GM19351 (cell line): ENCODE measurements around the gene C16orf89.
"Not testable (repeated sequence)": the region's sequence is repeated elsewhere in the genome, so short reads cannot be mapped to it uniquely, and the experiment has no call there.

Experiments
- ATAC-seq: cut with Tn5 transposase; IDR thresholded peaks from one replicate; pipeline ENCODE4 v1.9.1; 2021; ENCODE audit warnings: mild to moderate bottlenecking, moderate library complexity; ENCODE audit not compliant: unreplicated experiment

C16orf89 gene

DNA sequence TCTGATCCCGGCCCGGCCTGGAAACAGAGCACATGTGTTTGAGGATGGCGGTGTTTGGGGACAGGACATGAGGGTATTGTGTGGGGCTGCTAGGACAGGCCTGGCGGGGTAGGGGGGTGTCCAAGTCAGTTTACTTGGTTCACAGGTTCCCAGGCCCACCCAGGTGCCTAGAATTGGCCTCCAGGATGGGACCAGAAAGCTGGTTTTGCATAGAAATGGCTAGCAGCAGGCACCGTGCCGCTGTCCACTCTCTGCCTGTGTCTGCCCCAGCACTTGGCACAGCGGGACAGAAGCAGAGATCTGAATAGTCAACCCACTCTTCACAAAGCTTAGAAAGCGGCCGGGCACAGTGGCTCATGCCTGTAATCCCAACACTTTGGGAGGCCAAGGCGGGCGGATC, 20.0 kb upstream of the C16orf89 start:
- not testable (repeated sequence) for ATAC-seq

DNA sequence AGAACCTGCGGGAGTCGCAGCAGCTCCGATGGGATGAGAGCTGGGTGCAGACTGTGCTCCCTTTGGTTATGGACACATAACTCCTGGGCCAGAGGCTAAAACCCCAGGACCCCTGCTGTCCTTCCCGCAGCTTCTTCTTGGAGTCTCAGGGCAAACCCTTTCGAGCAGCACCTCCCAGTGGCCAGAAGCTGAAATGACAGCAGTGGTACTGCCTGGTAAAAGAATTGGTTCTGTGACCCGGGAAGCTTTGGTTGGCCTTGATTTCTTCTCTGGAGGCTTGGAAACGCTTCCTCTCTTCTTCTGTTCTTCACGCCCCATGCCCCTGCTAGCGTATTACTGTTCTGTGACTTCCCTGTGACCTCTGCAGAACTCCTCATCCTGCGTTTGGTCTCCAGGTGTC, 19.0 kb upstream of the C16orf89 start:
- ATAC-seq = not testable (repeated sequence)

DNA sequence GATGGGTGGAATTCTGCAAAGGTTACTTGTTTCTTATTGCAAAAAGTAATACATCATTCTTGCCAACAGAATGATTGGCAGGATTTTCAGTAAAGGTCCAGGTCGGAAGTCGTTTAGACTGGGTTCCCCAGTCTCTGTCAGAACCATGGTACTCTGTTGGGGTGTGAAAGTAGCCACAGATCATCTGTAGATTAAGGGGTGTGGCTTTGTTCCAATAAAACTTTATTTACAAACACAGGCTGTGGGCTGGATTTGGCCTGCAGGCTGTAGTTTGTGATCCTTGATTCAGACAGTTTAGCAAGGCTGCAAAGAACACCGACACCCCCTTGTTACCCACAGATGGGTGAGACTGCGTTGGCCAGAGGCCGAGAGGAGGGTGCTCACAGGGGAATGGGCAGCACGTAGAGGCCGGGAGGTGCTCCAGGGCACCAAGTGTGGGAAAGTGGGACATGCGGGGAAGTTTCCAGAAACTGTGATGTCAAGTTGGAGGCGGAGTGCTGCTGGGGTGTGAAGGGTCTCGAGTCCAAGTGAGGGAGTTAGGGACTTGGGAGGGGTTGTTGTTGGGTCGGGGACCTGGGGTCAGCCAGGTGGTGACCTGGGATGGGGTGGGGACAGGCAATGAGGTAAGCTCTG, 18.5 kb upstream of the C16orf89 start:
- ATAC-seq = not testable (repeated sequence)

DNA sequence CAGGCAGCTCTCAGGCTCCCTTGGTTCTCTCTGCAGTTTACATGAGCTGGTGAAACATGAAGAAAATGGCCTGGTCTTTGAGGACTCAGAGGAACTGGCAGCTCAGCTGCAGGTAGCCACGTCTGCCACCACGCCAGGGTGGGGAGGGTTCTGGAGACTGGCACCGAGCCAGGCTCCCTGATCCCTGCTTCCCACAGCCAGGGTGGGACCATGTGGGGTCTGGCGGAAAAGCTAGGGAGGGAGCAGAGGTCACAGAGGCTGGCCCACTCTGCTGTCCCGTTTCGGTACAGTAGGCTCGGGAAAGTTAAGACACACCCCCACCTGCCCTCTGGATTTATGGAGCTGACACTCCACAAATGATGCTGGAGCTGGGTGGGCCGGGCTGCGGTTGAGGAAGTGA, 17.9 kb upstream of the C16orf89 start:
- not testable (repeated sequence) for ATAC-seq

DNA sequence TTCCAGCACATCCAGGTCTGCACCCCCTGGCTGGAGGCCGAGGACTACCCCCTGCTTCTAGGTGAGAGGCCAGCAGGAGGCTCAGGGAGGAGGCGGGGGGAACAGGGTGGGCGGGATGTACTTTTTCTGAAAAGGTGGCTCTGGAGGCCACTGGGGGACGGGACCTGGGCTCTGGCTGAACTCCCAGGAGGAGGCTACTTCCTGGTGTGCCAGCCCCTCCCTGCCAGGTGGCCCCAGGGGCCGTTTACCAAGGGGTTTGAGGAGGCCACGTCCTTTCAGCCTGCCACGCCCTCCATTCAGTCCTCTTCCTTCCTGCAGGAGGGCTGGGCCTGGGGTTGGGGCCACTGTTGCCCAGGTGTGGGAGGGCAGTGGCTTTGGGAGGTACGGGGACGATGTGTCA, 15.2 kb upstream of the C16orf89 start:
- not testable (repeated sequence) for ATAC-seq

DNA sequence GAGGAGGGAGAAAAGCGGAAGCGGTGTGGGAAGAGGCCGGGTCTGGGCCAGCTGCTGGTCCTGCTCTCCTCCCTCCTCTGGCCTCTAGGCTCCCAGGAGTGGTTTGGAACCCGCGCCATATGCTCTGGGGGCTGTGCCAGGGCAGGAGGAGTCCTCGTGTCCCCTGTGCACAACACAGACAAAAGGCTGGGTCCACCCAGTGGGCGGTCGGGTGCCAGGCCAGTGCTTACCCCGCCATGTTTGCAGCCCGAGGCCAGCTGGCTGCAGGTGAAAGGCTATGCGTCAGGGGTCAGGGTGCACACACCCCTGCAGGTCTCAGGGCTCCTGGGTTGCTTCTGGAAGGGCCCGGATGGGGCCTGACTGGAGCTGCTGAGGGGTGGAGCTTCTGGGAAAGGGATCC, 14.7 kb upstream of the C16orf89 start:
- ATAC-seq = not testable (repeated sequence)

DNA sequence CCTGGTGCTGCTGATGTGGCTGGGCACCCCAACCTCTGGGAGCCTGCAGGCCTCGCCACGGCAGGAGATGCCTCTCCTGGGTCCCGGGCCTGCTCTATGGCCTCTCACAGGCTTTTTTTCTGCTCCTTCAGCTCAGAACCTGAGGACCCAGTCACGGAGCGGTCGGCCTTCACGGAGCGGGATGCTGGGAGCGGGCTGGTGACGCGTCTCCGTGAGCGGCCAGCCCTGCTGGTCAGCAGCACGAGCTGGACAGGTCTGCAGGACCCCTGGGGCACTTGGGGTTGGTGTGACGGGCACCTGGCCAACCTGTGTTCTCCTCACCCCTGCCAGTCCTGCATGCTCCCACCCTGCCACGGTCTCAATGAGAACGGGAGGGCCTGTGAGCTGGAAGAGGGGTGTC, 12.9 kb upstream of the C16orf89 start:
- no peak for ATAC-seq

DNA sequence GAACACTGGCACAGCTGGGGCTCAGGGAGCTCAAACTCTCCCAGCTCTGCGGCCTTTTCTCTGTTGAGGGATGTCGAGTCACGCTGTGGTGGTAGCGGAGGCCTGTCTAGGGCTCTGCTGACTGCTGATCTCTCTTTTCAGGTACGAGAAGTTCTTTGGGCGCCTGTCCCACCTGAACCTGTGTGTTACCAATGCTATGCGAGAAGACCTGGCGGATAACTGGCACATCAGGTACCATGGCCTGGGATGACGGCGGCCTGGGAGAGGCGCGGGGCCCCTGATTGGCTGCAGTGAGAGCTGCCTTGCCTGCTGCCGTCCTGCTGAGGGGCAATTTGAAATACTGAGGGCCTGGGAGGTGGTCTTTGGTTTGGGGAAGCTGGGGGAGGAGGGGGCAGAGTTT, 11.5 kb upstream of the C16orf89 start:
- ATAC-seq = no peak

DNA sequence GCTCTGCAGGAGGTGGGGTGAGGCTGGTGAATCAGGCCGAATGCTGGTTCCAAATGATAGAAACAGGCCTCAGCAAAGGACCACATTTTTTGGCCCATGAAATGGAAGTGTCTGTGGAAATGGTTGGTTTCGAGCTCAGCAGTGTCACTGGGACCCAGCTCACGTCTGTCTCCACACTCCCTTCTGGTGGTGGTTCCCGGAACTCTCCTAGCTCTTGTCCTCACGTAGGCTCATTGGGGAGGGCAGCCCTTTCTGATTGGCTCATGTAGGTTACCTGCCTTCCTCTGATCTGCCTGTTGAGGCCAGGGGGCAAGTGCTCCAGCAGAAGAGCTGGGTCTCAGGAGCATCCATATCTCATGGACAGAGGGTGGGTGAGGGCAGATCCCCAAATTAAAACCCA, 9.9 kb upstream of the C16orf89 start:
- ATAC-seq = no peak

DNA sequence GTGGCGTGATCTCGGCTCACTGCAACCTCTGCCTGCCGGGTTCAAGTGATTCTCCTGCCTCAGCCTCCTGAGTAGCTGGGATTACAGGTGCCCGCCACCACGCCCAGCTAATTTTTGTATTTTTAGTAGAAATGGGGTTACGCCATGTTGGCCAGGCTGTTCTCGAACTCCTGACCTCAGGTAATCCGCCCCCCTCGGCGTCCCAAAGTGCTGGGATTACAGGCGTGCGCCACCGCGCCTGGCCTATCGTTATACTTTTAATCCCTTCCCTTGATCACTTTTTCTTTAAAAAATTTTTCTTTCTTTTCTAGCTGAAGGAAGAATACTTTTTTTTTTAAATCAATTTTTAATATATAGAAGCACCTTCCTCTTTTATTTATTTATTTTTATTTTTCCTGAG, 8.0 kb upstream of the C16orf89 start:
- ATAC-seq = not testable (repeated sequence)

DNA sequence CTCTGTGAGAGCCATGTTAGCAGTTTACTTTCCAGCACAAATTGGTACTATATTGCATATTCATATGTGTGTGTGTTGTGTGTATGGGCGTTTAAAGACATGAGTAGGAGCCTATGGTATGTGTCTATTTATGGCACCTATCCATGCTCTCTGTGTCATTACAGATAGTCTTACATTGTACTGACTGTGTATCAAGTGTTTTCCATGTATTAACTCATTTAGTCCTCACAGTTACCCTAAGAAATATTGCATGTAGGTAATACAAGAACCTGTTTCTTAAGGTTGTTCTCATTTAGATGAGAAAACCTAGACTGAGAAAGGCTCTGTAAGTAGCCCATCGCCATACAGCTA, 7.5 kb upstream of the C16orf89 start:
- ATAC-seq = no peak

DNA sequence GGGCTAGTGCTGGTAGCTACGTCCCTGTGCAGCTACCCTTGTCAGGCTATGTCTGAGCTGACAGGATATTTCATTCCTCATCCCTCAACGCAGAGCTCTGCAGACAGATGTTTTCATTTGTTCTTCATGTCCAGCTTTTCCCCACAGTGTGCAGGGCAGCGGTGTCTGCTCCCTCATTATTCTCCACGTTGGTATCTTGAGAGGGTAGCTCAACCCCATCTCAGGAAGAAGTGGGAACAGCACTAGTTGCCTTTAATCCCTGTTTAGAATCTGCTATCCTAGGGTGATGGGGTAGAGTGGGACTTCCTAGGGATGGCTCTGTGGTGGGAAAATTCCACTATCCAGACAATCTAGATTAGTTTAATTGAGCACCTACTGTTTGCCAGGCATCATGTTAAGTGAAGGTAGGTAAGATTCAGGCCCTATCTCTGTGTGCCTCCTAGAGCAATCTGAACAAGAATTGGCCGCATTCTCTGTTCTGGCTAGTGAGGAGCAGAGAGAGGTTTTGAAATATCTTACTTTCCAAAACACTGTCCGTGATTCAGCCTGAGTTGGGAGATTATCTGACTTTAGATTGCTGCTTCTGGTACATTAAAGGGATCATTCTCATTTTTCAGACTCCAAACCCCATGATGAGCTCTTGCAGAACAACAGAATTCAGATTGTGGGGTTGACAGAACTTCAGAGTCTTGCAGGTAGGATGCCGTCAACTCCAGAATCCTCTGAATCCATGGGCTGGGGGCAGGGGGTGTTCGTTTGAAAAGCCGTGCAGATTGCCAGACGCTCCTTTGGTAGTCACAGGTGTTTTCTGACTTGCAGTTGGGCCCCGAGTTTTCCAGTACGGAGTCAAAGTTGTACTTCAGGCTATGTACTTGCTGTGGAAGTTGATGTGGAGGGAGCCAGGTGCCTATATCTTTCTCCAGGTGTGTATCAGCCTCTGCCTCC, 6.8 kb upstream of the C16orf89 start:
- no peak for ATAC-seq

DNA sequence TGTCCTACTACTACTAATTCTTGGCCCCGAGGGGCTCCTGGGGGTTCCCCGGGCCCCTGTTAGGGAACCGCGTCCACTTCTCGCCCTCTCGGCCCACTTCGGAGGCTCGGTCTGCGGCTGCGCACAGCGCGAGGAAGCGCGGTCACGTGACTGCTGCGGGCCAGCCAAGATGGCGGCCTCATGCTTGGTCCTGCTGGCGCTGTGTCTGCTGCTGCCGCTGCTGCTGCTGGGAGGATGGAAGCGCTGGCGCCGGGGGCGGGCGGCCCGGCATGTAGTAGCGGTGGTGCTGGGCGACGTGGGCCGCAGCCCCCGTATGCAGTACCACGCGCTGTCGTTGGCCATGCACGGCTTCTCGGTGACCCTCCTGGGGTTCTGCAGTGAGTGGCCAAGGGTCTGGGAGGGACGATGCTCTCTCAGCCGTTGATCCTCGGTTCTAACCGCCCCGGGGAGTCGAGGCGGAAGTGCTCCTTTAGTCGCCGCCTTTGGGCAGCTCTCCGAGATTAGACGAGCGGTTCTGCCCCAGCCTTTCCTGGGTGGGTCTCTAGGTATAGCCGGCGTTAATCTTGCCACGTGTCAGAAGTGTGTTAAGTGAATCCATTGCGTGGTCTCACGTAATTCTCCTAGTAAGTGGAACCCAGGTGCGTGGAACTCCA, 6.1 kb upstream of the C16orf89 start, which contains the start of gene ALG1:
Gene ALG1 (plus strand): TSS at position 163 of the 653 bp plus-strand sequence. CDS start 7 bp downstream, at position 170.
- ATAC-seq = peak; percentile 78

DNA sequence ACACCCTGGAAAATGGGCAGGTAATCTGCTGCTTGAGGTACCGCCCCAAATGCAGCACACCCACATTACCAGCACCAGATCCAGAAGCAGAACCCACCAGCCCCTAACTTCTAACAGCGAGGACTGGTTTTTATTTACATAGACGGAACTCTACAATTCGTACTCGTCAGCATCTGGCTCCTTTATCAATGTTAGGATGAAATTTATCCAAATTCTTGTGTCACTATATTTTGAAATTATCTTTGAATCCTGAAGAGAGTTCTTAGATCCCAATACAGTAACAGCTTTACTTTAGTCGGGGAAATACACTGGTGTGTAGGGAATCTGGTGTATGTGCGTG, 5.6 kb upstream of the C16orf89 start:
- ATAC-seq = no peak

DNA sequence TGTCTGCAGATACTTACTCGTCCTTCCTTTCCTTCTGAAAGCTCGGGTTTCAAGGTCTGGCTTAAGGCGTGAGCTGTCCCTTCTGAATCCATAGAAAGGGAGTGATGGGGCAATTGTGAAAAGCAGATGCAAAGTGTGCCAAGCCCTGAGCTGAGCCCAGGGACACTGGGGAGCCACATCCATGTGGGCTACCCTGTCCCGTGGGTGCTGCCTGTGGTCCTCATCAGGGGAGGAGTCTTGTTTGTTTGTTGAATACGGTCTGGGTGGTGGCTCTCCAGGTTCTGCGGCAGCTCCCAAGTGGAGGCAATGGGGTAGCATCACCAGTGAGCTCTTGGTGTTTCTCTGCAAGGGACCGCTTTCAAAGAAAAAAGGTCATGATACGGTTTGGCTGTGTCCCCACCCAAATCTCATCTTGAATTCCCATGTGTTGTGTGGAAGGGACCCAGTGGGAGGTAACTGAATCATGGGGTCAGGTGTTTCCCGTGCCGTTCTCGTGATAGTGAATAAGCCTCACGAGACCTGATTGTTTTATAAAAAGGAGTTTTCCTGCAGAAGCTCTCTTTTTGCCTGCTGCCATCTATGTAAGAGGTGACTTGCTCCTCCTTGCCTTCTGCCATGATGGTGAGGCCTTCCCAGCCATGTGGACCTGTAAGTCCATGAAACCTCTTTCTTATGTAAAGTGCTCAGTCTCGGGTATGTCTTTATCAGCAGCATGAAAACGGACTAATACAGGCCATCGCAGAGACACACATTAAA, 4.9 kb upstream of the C16orf89 start:
- no peak for ATAC-seq

DNA sequence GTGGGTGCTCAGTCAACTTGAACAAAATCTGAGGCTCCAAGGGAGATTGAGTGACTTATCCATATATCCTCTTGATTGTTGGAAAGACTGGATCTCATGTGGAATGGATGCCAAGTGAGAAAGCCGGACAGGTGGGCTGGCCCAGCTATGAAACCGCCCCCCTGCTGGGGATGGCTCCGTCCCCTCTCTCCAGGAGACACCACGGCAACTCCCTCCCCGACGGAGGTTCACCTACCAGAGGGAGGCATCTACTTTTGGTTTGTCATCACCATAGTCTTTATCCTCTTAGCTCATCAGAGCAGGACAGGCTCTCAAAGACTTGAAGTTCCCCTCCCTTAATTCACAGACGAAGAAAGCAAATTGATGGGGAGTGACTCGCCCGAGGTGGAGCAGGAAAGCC, 4.1 kb upstream of the C16orf89 start:
- ATAC-seq = no peak

DNA sequence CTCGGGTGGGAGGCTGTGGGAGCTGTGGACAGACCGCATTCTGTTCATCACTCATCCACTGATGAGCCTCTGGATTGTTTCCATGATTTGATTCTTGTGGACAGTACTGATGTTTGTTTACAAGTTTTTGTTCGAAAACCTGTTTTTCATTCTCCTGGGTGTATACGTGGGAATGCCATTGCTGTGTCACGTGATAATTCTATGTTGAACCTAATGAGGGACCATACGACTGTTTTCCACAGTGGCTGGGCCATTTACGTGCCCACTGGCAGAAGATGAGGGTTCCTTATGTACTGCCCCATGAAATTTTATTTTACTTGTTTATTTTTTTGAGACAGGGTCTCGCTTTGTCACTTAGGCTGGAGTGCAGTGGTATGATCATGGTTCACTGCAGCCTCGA, 3.3 kb upstream of the C16orf89 start:
- ATAC-seq = no peak

DNA sequence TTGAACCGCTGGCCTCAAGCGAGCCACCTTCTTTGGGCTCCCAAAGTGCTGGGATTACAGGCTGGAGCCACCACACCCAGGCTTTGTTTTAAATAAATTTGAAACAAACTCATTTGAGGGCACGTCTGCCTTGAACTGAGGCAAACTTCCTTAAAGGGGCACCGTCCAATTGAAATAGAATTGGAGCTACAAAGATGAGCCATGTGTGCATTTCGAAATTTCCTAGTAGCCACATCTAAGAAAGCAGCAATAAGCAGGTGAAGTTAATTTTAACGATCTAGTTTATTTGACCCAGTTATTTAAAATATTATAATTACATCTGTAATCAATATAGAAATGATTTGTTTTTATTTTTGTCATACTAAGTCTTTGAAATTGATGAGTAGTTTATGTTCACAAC, 755 bp upstream of the C16orf89 start:
- no peak for ATAC-seq

DNA sequence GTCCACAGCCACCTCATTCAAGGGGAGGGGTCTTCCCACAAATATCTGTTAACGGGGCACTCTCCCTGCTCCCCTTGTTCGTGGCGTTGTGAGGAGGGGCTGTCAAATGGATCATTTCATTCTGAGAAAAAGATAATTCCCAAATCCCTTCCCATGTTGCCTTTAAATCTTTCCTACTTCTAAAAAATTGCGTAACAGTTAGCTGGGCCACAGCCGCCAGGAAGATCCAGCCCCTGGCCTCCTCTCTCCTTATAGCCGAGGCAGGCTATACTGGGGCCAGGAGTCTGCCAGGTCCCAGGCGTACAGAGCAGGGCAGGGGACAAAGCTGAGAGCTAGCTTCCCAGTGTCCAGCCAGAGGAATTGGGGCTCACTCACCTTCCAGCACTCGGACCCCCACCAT, 430 bp downstream of the C16orf89 start:
- ATAC-seq = no peak

DNA sequence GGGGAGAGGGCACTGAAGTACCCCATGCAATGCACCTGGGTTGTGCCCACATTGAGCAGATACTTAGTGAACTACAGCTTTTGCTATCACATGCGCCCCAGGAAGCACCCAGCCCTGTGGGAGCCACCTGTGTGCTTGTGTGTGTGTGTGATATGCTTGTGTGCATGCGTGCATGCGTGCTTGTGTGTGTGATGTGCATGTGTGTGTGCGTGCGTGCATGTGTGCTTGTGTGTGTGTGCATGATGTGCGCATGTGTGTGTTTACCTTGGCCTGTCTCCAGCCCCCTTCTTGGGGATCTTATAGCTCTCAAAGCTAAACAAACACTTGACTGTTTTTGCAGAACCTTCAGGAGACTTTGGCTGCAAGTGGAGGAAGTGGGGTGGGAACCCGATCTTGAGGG, 841 bp downstream of the C16orf89 start:
- ATAC-seq = no peak
